HUDEP-2 (cell line): ENCODE data around the gene KRTAP19-4.
"Not testable (repeated sequence)": the region's sequence is repeated elsewhere in the genome, so short reads cannot be mapped to it uniquely, and the experiment has no call there.

ENCODE experiments used
- DNase-seq, 76 experiments: peaks; one replicate each; lab custom pipeline; 2025; ENCODE audit not compliant: unreplicated experiment in 76 of 76; lab: John Stamatoyannopoulos, UW

KRTAP19-4 gene

DNA sequence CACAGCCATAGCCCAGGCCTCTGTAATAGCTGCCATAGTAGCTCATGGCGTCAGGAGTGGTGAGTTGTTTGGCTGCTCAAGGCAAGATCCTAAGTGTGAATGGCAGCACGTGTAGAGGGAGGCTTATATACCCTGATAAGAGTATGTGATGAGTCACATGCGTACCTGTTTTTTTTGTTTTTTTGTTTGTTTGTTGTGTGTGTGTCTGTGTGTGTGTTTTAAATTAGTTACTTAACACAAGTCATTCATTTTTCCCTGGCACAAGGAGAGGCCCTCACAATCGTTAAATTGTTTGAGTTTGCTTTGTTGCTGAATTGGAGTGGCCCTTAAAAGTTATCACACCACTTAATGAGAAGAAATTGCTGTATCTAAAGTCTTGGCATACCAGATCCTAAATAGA is at the start of gene KRTAP19-4:
TSS of gene KRTAP19-4 (minus strand) at position 101 of the 400 bp plus-strand sequence. CDS start at position 46, 55 bp downstream.
- no peak for DNase-seq

GRCh38 chr21:30541764-30542163 is 44.8 kb upstream of the KRTAP19-4 start, which contains the start of gene KRTAP19-6:
KRTAP19-6 (minus strand) TSS chr21:30541864; CDS start chr21:30541833, 31 bp downstream.
- DNase-seq = no peak

GRCh38 chr21:30518876-30519275 is 21.9 kb upstream of the KRTAP19-4 start:
- no peak for DNase-seq

DNA sequence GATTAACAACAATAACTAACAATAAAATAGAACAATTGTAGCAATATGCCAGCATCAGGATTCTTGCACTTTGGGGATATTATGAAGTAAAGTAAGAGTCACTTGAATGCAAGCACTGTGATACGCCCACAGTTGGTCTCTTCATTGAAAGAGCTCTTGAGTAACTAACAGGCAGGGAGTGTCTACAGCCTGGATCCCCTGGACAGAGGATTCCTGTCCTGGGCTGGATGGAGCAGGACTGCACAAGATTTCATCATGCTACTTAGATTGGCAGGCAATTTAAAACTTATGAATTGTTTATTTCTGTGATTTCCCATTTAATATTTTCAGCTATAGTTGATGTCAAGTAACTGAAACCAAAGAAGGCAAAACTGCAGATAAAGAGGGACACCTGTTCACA is 18.7 kb upstream of the KRTAP19-4 start:
- no peak for DNase-seq

- not testable (repeated sequence) for DNase-seq
Observed at GRCh38 chr21:30505621-30506205, 8.7 kb upstream of the KRTAP19-4 start.

- DNase-seq = no peak
Observed at GRCh38 chr21:30502041-30502440, 5.1 kb upstream of the KRTAP19-4 start, which contains the start of gene KRTAP19-5. KRTAP19-5 (minus strand) TSS chr21:30502141; CDS start chr21:30502090, 51 bp downstream.

DNA sequence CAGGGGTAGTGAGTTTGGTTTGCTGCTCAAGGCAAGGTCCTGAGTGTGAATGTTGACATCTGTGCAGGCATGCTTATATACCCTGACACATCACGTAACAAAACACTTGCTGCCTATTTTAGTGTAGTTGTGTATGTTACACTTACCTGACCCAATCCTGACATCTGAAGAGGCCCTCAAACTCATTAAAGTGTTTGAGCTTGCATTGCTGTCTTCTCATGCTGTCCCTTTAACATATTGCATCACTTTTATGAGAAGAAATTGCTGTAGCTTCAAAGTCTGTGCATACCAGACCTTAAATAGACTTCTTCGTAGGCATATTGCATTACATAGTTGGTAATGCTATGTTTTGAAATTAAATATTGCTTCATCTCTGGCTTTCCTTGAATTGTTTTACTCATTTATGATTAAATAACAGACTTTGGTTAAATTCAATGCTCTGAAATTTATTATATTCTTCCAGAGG is 5.0 kb downstream of the KRTAP19-4 start, which contains the start of gene KRTAP19-3:
TSS of gene KRTAP19-3 (minus strand) at position 51 of the 466 bp plus-strand sequence. CDS start 56 bp downstream, outside the sequence.
- no peak for DNase-seq

DNA sequence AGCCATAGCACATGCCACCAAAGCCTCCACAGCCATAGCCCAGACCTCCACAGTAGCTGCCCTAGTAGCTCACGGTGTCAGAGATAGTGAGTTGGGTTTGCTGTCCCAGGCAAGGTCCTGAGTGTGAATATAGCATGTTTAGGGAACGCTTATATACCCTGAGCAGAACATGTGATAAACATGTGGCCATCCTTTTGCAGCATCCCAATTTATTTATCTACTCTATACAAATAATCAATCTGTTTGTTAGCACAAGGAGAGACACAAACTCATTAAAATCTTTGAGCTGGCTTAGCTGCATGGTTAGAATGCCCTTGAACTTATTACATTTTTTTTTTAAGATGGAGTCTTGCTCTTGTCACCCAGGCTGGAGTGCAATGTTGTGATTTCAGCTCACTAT is 9.6 kb downstream of the KRTAP19-4 start, which contains the start of gene KRTAP19-2:
TSS of gene KRTAP19-2 (minus strand) at position 101 of the 400 bp plus-strand sequence. CDS start at position 13, 88 bp downstream.
- no peak for DNase-seq

GRCh38 chr21:30486180-30486579 is 10.8 kb downstream of the KRTAP19-4 start:
- DNase-seq = no peak

DNA sequence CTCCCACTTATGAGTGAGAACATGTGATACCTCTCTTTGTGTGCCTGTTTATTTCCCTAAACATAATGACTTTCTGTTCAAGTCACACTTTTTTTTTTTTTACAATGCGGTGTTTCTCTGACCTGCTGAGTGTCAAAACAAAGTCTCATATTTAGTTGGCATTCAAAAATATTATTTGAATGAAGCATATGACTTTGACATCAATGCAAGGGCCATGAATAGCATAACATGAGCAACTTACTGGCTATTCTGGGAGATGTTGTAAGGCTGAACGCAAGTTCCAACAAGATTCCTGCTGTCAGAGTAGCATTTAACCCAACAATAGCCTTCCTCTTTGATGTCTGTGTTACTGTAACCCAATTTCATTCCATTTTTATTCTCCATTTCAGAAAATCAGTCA is 14.8 kb downstream of the KRTAP19-4 start:
- DNase-seq = no peak

DNA sequence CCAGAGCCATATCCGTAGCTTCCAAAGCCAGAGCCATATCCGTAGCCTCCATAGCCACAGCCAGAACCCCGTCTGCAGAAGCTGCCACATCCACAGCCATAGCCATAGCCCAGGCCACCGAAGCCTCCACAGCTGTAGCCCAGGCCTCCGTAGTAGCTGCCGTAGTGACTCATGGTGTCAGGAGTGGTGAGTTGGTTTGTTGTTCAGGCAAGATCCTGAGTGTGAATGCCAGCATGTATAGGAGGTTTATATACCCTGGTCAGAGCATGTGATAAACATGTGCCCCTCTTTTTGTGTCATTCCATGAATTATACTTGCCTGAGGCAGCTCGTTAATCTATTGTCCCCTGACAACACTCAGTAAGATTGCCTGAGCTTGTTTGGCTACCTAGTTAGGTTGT is 16.8 kb downstream of the KRTAP19-4 start, which contains the start of gene KRTAP19-1:
TSS of gene KRTAP19-1 (minus strand) at position 223 of the 400 bp plus-strand sequence. CDS start at position 173, 50 bp downstream.
- DNase-seq = no peak

DNA sequence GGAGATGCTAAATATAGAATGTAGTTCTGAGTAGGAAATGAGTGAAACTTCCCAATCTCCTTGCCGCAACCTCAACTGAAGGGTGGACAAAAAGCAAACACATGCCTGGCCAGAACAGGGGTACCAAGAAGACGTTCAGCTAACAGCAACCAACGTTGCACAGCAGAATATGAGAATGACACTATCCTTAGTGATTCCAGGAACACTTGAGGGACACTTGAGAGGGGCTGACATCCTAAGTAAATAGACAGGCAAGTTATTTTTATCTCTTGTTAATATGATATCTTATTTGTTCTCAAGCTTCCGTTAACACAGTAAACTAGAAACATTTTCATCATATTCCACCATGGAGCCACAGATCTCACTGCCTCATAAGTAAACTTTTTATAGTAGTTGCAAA is 17.7 kb downstream of the KRTAP19-4 start:
- DNase-seq = no peak

DNA sequence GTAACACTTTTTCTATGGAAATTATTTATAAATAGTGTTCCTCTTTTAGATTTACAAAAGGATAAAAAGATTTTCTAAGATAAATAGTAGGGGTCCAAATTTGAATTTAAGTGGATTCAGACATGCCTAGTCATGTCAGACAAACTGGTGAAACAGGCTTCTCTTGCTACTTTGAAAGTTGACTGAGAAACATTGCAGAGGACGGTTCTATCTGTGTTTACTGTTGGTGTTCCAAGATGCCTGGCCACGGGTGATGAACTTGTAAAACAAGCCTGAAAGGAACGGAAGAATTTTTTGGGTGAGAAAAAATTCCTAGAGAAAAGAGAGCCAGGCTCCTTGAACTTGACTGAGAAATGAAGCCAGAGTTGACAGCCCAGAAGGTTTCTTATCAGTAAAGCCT is 19.0 kb downstream of the KRTAP19-4 start:
- DNase-seq = no peak

DNA sequence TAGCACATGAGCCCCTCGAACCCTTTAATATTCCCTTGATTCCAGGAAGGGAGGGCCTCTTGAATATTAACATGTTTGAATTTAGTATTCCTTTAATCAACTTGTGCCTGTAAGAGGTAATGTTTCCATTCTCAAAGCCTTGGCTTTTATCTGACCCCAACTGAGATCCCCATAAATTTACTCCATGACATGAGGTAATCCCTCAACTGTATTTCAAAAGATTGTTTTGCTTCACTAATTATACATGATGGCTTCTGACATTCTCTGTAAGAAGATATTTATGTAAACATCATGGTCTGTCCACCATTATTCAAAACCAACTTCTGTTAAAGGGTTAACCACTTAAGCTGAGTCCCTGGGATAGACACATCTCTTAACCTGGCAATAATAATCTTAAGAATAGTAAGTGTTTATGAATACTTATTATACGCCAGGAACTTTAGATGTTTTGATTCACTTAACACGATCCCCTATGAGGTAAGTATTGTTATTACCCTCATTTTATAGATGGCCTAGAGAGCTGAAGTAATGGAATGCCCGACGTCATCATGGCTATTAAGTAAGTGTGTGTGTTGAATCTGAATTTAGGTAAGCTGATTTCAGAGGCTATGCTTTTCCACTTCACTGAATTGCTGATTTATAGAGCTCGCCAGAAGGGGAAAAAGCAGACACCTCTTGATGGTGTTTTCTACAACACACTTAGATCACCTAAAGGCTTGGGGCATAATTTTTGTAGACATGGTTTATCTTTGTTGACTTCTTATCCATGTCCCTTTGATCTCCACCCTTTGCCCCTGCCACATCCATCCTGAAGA is 27.9 kb downstream of the KRTAP19-4 start:
- no peak for DNase-seq

DNA sequence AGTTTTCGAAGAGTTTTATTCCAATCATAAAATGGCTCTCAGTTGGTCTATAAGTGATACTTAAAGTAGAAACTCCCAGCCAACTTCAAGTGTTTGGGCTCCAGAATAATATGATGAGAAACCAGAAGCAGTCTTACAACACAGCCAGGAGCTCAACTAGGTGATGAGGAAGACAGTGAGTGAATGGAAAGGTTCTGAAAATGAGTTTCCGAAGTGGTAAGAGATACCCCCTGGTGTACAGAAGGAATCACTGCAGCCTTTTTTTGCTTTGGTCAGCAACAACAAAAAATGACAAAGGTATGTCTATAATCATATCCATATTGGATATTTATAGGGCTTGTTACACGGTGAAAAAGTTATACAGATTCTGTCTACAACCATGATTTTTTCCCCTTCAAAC is 33.3 kb downstream of the KRTAP19-4 start:
- DNase-seq = peak in 2 of 76 experiments; percentile 14 to 26

GRCh38 chr21:30448514-30448913 is 48.5 kb downstream of the KRTAP19-4 start:
- DNase-seq = no peak

GRCh38 chr21:30447056-30447455 is 49.9 kb downstream of the KRTAP19-4 start:
- no peak for DNase-seq
